HepG2 (cell line): ENCODE measurements around the gene ZNF425. TPM values are rescaled to one million over a fixed set of nuclear protein-coding genes. Genes with fewer than 3 reads are reported as not detected.

ENCODE experiments used
- ATAC-seq: fragments of 200-7000 bp; cut with Tn5 transposase; 3 replicates; pipeline ENCODE4 v1.9.1; 2020; ENCODE audit warnings: mild to moderate bottlenecking, moderate library complexity
- BruUV-seq: library from RNA; stranded (reverse); fragments of 400-500 nt; replicated peaks from 2 replicates; lab custom pipeline; 2021; lab: Mats Ljungman, UMichigan
- CTCF ChIA-PET: fragments of 300-600 bp; formaldehyde crosslinking; extraction: SDS; loops from one replicate; lab custom pipeline; 2021; ENCODE audit warnings: low total read pairs, inconsistent platforms, low intra/inter-chr PET ratio; lab: Yijun Ruan, JAX
- POLR2A ChIA-PET: fragments of 350-600 bp; sonication (Branson Sonifier 250); formaldehyde crosslinking; loops from one replicate; lab custom pipeline; 2020; ENCODE audit warnings: antibody characterized with exemption, inconsistent platforms; lab: Yijun Ruan, JAX
- DNase-seq: peaks from one replicate; pipeline ENCODE4 v3.0.0-alpha.2; 2015; ENCODE audit warnings: low spot score
- FAIRE-seq: peaks from 3 replicates; lab custom pipeline; 2011; peaks lifted over from hg19 to GRCh38; lab: Jason Lieb, UNC
- H2AFZ ChIP-seq: one replicate; pipeline ENCODE4 v1.6.1; 2011; ENCODE audit warnings: low read length, inconsistent platforms
- H3K27ac ChIP-seq: fragments of 300-600 bp; 3 replicates; pipeline ENCODE4 v1.8.0; 2011; ENCODE audit warnings: mixed run types, mild to moderate bottlenecking, mixed read lengths, low read length, inconsistent platforms; ENCODE audit not compliant: insufficient read depth; ENCODE audit errors: extremely low read length
- H3K27me3 ChIP-seq, 2 experiments: fragments of 200-600 bp in 1 of 2; 2 replicates in 1 of 2; 3 replicates in 1 of 2; pipeline versions ENCODE4 v1.6.0 to v1.8.0; 2011; ENCODE audit warnings: low read length in 2 of 2, mild to moderate bottlenecking in 2 of 2, moderate library complexity in 2 of 2, inconsistent platforms in 1 of 2; ENCODE audit not compliant: insufficient read depth in 2 of 2, control insufficient read depth in 1 of 2
- H3K36me3 ChIP-seq, 2 experiments: fragments of 200-600 bp in 1 of 2; replicated peaks in 1 of 2; 2 replicates in 1 of 2; 3 replicates in 1 of 2; pipeline versions ENCODE4 v1.5.1 to v1.8.0; 2011; ENCODE audit warnings: low read length in 2 of 2, inconsistent platforms in 1 of 2; ENCODE audit not compliant: insufficient read depth in 2 of 2, control insufficient read depth in 1 of 2
- H3K4me1 ChIP-seq: 2 replicates; pipeline ENCODE4 v1.5.1; 2012; ENCODE audit warnings: low read length, inconsistent platforms; ENCODE audit not compliant: insufficient read depth
- H3K4me2 ChIP-seq: 2 replicates; pipeline ENCODE4 v1.6.0; 2011; ENCODE audit warnings: low read depth, low read length, inconsistent platforms
- H3K4me3 ChIP-seq, 3 experiments: fragments of 200-600 bp in 1 of 3; sonication (generic), shearing (Covaris generic) in 1 of 3; replicated peaks in 1 of 3; 2 replicates each; pipeline ENCODE4 v1.5.1; 2011 to 2016; ENCODE audit warnings: low read length in 3 of 3, inconsistent platforms in 2 of 3, low read depth in 2 of 3, mild to moderate bottlenecking in 2 of 3, control low read depth in 1 of 3, mixed read lengths in 1 of 3; ENCODE audit not compliant: insufficient read depth in 1 of 3
- H3K79me2 ChIP-seq: one replicate; pipeline ENCODE4 v1.6.1; 2011; ENCODE audit warnings: low read length, inconsistent platforms; ENCODE audit not compliant: insufficient read depth
- H3K9ac ChIP-seq: 2 replicates; pipeline ENCODE4 v1.6.0; 2011; ENCODE audit warnings: mild to moderate bottlenecking, low read depth, low read length, inconsistent platforms; ENCODE audit not compliant: insufficient read depth
- H3K9me3 ChIP-seq: 2 replicates; pipeline ENCODE4 v1.5.1; 2012; ENCODE audit warnings: mild to moderate bottlenecking, low read length
- H4K20me1 ChIP-seq: 2 replicates; pipeline ENCODE4 v1.6.0; 2011; ENCODE audit warnings: inconsistent platforms, mild to moderate bottlenecking, low read length, moderate library complexity; ENCODE audit not compliant: insufficient read depth
- REPIN1 ChIP-seq: sonication (generic); formaldehyde crosslinking; IDR thresholded peaks from 2 replicates; pipeline ENCODE4 v1.8.0; 2022; ENCODE audit warnings: missing genetic modification reagents, low read depth, mild to moderate bottlenecking, borderline replicate concordance
- SP1 ChIP-seq, 2 experiments: fragments of 450-650 bp in 1 of 2; sonication (generic) in 1 of 2; formaldehyde crosslinking in 1 of 2; IDR thresholded peaks; 2 replicates each; pipeline versions ENCODE4 v1.4.0 to v1.6.1; 2016 to 2020; ENCODE audit warnings: missing genetic modification reagents in 1 of 2
- SRY ChIP-seq: sonication (generic); formaldehyde crosslinking; IDR thresholded peaks from 2 replicates; pipeline ENCODE4 v1.8.0; 2022; ENCODE audit warnings: mild to moderate bottlenecking, missing genetic modification reagents
- ZNF350 ChIP-seq: sonication (generic); formaldehyde crosslinking; IDR thresholded peaks from 2 replicates; pipeline ENCODE4 v1.4.0; 2020; ENCODE audit warnings: mild to moderate bottlenecking, low read depth, missing genetic modification reagents, borderline replicate concordance
- ZNF766 ChIP-seq: sonication (generic); formaldehyde crosslinking; IDR thresholded peaks from 2 replicates; pipeline ENCODE4 v1.5.0; 2020; ENCODE audit warnings: missing genetic modification reagents, borderline replicate concordance
- WGBS: methylation state at CpG from one replicate; pipeline ENCODE4 v1.1.6; 2017; ENCODE audit warnings: low lambda C conversion rate; 5-methylcytosine and 5-hydroxymethylcytosine counted together
- in situ Hi-C: cut with HindIII; loops from 2 replicates; pipeline ENCODE4 v1.10.0; 2017; ENCODE audit warnings: low pct_unique_long_range_greater_than_20kb; ENCODE audit not compliant: extremely low pct_ligation_motif_present
- intact Hi-C: fragments of 100-400 bp; cut with micrococcal nuclease; formaldehyde crosslinking; loops from one replicate; pipeline ENCODE4 v1.10.0; 2022; ENCODE audit not compliant: unreplicated experiment
- polyA plus RNA-seq, 8 experiments: library from polyadenylated mRNA; depleted of rRNA in 3 of 8; stranded (reverse) in 7 of 8; unstranded in 1 of 8; fragments of >200 nt; fragmentation: Illumina TruSeq in 4 of 8; extraction: Trizol in 4 of 8; gene quantifications; 2 replicates each; pipeline versions ENCODE4 v1.2.1 to v1.2.3, GENCODE V29; 2011 to 2016; ENCODE audit warnings: low read depth in 4 of 8, missing spikeins in 1 of 8, mixed read lengths in 1 of 8; ENCODE audit not compliant: insufficient read depth in 1 of 8
- total RNA-seq, 5 experiments: library from RNA; depleted of rRNA; stranded (reverse); fragments of >200 nt; fragmentation: Illumina TruSeq; extraction: Trizol; gene quantifications; 2 replicates each; pipeline ENCODE4 v1.2.3, GENCODE V29; 2016; ENCODE audit warnings: low read depth in 1 of 5
- TF ChIP-seq, protein P1 (sequence below): sonication (generic); formaldehyde crosslinking; IDR thresholded peaks from 2 replicates; pipeline ENCODE4 v1.4.0; 2020; ENCODE audit warnings: missing genetic modification reagents, borderline replicate concordance
- TF ChIP-seq, protein P2 (sequence below): IDR thresholded peaks from 2 replicates; pipeline ENCODE4 v1.6.1; 2016; ENCODE audit warnings: missing biosample characterization, missing genetic modification reagents, low read depth

ZNF425 gene
- total and polyA plus RNA-seq, 2 of the 13 experiments (the other 11 are each of a cell fraction or from before 2014, with no cell fraction given), result 0.51 to 1.1 TPM

DNA sequence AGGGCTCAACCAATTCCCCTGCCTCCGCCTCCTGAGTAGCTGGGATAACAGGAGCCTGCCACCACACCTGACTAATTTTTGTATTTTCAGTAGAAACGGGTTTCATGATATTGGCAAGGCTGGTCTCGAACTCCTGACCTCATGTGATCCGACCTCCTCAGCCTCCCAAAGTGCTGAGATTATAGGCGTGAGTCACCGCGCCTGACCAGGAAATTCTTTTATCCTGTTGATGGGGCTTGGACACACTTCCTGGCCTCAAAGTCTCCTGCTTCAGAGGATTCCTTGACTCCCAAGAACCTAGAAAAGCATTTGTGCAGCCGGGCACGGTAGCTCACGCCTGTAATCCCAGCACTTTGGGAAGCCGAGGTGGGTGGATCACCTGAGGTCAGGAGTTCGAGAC is 16.2 kb downstream of the ZNF425 start:
- Histone ChIP-seq H3K9ac (no peak overlapping the region), H3K36me3 (no peaks in the 10 kb centered on the region), H3K9me3 (no peaks in the 10 kb centered on the region), H3K4me3 (no peak overlapping the region), H4K20me1 (no peaks in the 10 kb centered on the region), H3K27ac (no peak overlapping the region), H3K79me2 (no peaks in the 10 kb centered on the region), H3K4me1 (0 out of 2 replicates have a peak, but pooled peaks cover 9% of the 10 kb centered on the region), H2AFZ (no peak overlapping the region), H3K4me2 (no peak overlapping the region), H3K27me3 (no peaks in the 10 kb centered on the region)
- in situ Hi-C loops (no loop called here), intact Hi-C loops (loop anchor here (2.0 kb wide), 1 partner anchor 17 kb away; no protein-coding TSS in a partner anchor)
- 96% methylated on average over 12 of the region's 12 CpGs for WGBS
- ATAC-seq, result no peak
- no peak for DNase-seq
- ChIA-PET POLR2A (no interaction called here), CTCF (no interaction called here)
- BruUV-seq, result no TSS peak
- TF ChIP-seq SRY (CRISPR knock-in tag) (no peak), ZNF350 (CRISPR knock-in tag) (no peak), ZNF766 (CRISPR knock-in tag) (no peak), SP1 (IDR thresholded peaks at IDR 0.05) (no peak), SP1 (CRISPR knock-in tag; IDR thresholded peaks at IDR 0.05) (no peak), REPIN1 (CRISPR knock-in tag) (no peak)
- TF ChIP-seq, protein P1, sequence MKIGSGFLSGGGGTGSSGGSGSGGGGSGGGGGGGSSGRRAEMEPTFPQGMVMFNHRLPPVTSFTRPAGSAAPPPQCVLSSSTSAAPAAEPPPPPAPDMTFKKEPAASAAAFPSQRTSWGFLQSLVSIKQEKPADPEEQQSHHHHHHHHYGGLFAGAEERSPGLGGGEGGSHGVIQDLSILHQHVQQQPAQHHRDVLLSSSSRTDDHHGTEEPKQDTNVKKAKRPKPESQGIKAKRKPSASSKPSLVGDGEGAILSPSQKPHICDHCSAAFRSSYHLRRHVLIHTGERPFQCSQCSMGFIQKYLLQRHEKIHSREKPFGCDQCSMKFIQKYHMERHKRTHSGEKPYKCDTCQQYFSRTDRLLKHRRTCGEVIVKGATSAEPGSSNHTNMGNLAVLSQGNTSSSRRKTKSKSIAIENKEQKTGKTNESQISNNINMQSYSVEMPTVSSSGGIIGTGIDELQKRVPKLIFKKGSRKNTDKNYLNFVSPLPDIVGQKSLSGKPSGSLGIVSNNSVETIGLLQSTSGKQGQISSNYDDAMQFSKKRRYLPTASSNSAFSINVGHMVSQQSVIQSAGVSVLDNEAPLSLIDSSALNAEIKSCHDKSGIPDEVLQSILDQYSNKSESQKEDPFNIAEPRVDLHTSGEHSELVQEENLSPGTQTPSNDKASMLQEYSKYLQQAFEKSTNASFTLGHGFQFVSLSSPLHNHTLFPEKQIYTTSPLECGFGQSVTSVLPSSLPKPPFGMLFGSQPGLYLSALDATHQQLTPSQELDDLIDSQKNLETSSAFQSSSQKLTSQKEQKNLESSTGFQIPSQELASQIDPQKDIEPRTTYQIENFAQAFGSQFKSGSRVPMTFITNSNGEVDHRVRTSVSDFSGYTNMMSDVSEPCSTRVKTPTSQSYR (CRISPR knock-in tag), result no peak
- TF ChIP-seq, protein P2, sequence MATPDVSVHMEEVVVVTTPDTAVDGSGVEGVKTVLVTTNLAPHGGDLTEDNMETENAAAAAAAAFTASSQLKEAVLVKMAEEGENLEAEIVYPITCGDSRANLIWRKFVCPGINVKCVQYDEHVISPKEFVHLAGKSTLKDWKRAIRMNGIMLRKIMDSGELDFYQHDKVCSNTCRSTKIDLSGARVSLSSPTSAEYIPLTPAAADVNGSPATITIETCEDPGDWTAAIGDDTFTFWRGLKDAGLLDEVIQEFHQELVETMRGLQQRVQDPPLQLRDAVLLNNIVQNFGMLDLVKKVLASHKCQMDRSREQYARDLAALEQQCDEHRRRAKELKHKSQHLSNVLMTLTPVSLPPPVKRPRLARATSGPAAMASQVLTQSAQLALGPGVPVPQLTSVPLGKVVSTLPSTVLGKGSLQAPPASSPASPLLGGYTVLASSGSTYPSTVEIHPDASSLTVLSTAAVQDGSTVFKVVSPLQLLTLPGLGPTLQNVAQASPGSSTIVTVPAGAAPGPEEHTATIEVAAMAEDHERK (CRISPR knock-in tag), result no peak
- FAIRE-seq, result no peak
